H1 (cell line): ENCODE results near the gene SFXN2. TPM values are rescaled to one million over a fixed set of nuclear protein-coding genes. Genes with fewer than 3 reads are reported as not detected.

Source experiments
- CTCF ChIA-PET: fragments of 300-600 bp; sonication (Branson Sonifier 250); formaldehyde crosslinking; loops from one replicate; lab custom pipeline; 2021; ENCODE audit not compliant: partially characterized antibody; lab: Charles Lee
- POLR2A ChIA-PET: fragments of 300-600 bp; sonication (Branson Sonifier 250); formaldehyde crosslinking; loops from one replicate; lab custom pipeline; 2021; ENCODE audit warnings: inconsistent platforms; ENCODE audit not compliant: partially characterized antibody; lab: Charles Lee
- DNase-seq, 2 experiments: peaks; one replicate each; pipeline versions ENCODE4 v3.0.0 to v3.0.0-alpha.2; 2010 to 2022; ENCODE audit warnings: low spot score in 2 of 2, low read depth in 1 of 2, mixed read lengths in 1 of 2
- FAIRE-seq: peaks from 2 replicates; lab custom pipeline; 2011; peaks lifted over from hg19 to GRCh38; lab: Jason Lieb, UNC
- H2AFZ ChIP-seq: 2 replicates; pipeline ENCODE4 v1.8.1; 2012; ENCODE audit warnings: low read length, inconsistent platforms
- H2AK5ac ChIP-seq: 2 replicates; pipeline ENCODE4 v1.6.1; 2013; ENCODE audit warnings: low read depth, low read length
- H2BK120ac ChIP-seq: replicated peaks from 2 replicates; pipeline ENCODE3; 2013; ENCODE audit warnings: low read depth, low read length, inconsistent platforms
- H2BK12ac ChIP-seq: 2 replicates; pipeline ENCODE4 v1.6.1; 2013; ENCODE audit warnings: low read depth, low read length
- H2BK15ac ChIP-seq: 2 replicates; pipeline ENCODE4 v1.6.1; 2013; ENCODE audit warnings: low read length
- H2BK20ac ChIP-seq: 2 replicates; pipeline ENCODE4 v1.6.1; 2013; ENCODE audit warnings: low read length
- H2BK5ac ChIP-seq: 2 replicates; pipeline ENCODE4 v1.6.1; 2013; ENCODE audit warnings: low read depth, low read length
- H3K14ac ChIP-seq: 2 replicates; pipeline ENCODE4 v1.6.1; 2013; ENCODE audit warnings: inconsistent platforms; ENCODE audit not compliant: insufficient read length
- H3K18ac ChIP-seq: 2 replicates; pipeline ENCODE4 v1.6.1; 2013; ENCODE audit warnings: low read length; ENCODE audit errors: extremely low read depth
- H3K23ac ChIP-seq: 2 replicates; pipeline ENCODE4 v1.6.1; 2013; ENCODE audit warnings: inconsistent platforms; ENCODE audit not compliant: insufficient read length
- H3K23me2 ChIP-seq: 2 replicates; pipeline ENCODE4 v1.6.1; 2013; ENCODE audit warnings: low read depth, low read length
- H3K27ac ChIP-seq: 2 replicates; pipeline ENCODE4 v1.6.1; 2011; ENCODE audit warnings: low read depth, low read length, inconsistent platforms
- H3K27me3 ChIP-seq, 4 experiments: replicated peaks in 1 of 4; 1 replicate in 1 of 4; 2 replicates in 3 of 4; pipeline versions ENCODE4 v1.6.1 to v1.8.1; 2011 to 2013; ENCODE audit warnings: low read length in 3 of 4, mild to moderate bottlenecking in 3 of 4, inconsistent platforms in 2 of 4, mixed read lengths in 2 of 4, moderate library complexity in 1 of 4; ENCODE audit not compliant: control insufficient read depth in 3 of 4, insufficient read depth in 3 of 4; ENCODE audit errors: extremely low read depth in 1 of 4
- H3K36me3 ChIP-seq, 4 experiments: 2 replicates each; pipeline versions ENCODE4 v1.6.1 to v1.8.1; 2011 to 2013; ENCODE audit warnings: mild to moderate bottlenecking in 4 of 4, low read length in 3 of 4, moderate library complexity in 2 of 4, control low read depth in 1 of 4, inconsistent platforms in 1 of 4; ENCODE audit not compliant: insufficient read depth in 4 of 4, control insufficient read depth in 2 of 4
- H3K4ac ChIP-seq: replicated peaks from 2 replicates; pipeline ENCODE3; 2013; ENCODE audit warnings: low read length, low read depth, mixed read lengths, inconsistent platforms; ENCODE audit not compliant: insufficient read length
- H3K4me1 ChIP-seq, 4 experiments: replicated peaks in 1 of 4; 1 replicate in 1 of 4; 2 replicates in 3 of 4; pipeline versions ENCODE4 v1.6.1 to v1.8.1; 2011 to 2013; ENCODE audit warnings: low read length in 3 of 4, inconsistent platforms in 2 of 4, mixed read lengths in 1 of 4; ENCODE audit not compliant: insufficient read depth in 4 of 4, control insufficient read depth in 3 of 4
- H3K4me2 ChIP-seq, 2 experiments: 2 replicates each; pipeline versions ENCODE4 v1.6.1 to v1.8.1; 2011 to 2013; ENCODE audit warnings: low read depth in 2 of 2, low read length in 2 of 2, control low read depth in 1 of 2, inconsistent platforms in 1 of 2, mild to moderate bottlenecking in 1 of 2; ENCODE audit not compliant: insufficient read depth in 1 of 2
- H3K4me3 ChIP-seq, 4 experiments: fragments of 200-600, 300-600 bp in 1 of 4; sonication (generic), shearing (Covaris generic), sonication (Bioruptor Twin) in 1 of 4; 2 replicates each; pipeline versions ENCODE4 v1.5.1 to v1.8.1; 2011 to 2016; ENCODE audit warnings: low read length in 4 of 4, low read depth in 3 of 4, control low read depth in 2 of 4, inconsistent platforms in 2 of 4, mild to moderate bottlenecking in 2 of 4, mixed read lengths in 1 of 4, moderate library complexity in 1 of 4; ENCODE audit not compliant: insufficient read depth in 2 of 4; ENCODE audit errors: extremely low read depth in 1 of 4
- H3K56ac ChIP-seq: replicated peaks from 2 replicates; pipeline ENCODE3; 2013; ENCODE audit warnings: low read depth, mild to moderate bottlenecking, mixed read lengths, low read length, inconsistent platforms; ENCODE audit not compliant: insufficient read length
- H3K79me1 ChIP-seq: 2 replicates; pipeline ENCODE4 v1.6.1; 2013; ENCODE audit warnings: low read depth, low read length, control low read depth
- H3K79me2 ChIP-seq, 2 experiments: 2 replicates each; pipeline versions ENCODE4 v1.6.1 to v1.8.1; 2012 to 2013; ENCODE audit warnings: low read length in 2 of 2, mild to moderate bottlenecking in 2 of 2, inconsistent platforms in 1 of 2; ENCODE audit not compliant: insufficient read depth in 2 of 2, control insufficient read depth in 1 of 2
- H3K9ac ChIP-seq, 4 experiments: replicated peaks in 1 of 4; 1 replicate in 1 of 4; 2 replicates in 3 of 4; pipeline versions ENCODE4 v1.6.1 to v1.8.1; 2011 to 2013; ENCODE audit warnings: low read depth in 3 of 4, low read length in 3 of 4, control low read depth in 2 of 4, mild to moderate bottlenecking in 2 of 4, moderate library complexity in 2 of 4, inconsistent platforms in 1 of 4; ENCODE audit errors: extremely low read depth in 1 of 4
- H3K9me3 ChIP-seq, 2 experiments: 2 replicates each; pipeline versions ENCODE4 v1.6.1 to v1.8.1; 2012 to 2013; ENCODE audit warnings: mild to moderate bottlenecking in 2 of 2, moderate library complexity in 2 of 2, control low read depth in 1 of 2, inconsistent platforms in 1 of 2, low read depth in 1 of 2, low read length in 1 of 2, mixed read lengths in 1 of 2; ENCODE audit not compliant: insufficient read depth in 2 of 2
- H4K20me1 ChIP-seq, 2 experiments: replicated peaks in 1 of 2; 2 replicates each; pipeline versions ENCODE3 to v1.8.1; 2011 to 2013; ENCODE audit warnings: inconsistent platforms in 2 of 2, low read length in 2 of 2, mild to moderate bottlenecking in 1 of 2; ENCODE audit not compliant: insufficient read depth in 2 of 2, control insufficient read depth in 1 of 2
- H4K5ac ChIP-seq: 2 replicates; pipeline ENCODE4 v1.6.1; 2013; ENCODE audit warnings: low read length, low read depth, mixed read lengths, inconsistent platforms; ENCODE audit not compliant: insufficient read length
- H4K8ac ChIP-seq: 2 replicates; pipeline ENCODE4 v1.8.0; 2013; ENCODE audit warnings: mild to moderate bottlenecking, moderate library complexity, low read length, inconsistent platforms; ENCODE audit not compliant: insufficient read depth; ENCODE audit errors: extremely low read depth
- H4K91ac ChIP-seq: replicated peaks from 2 replicates; pipeline ENCODE3; 2013; ENCODE audit warnings: low read length, mixed read lengths, inconsistent platforms; ENCODE audit not compliant: insufficient read length
- SIX5 ChIP-seq: IDR thresholded peaks from 2 replicates; pipeline ENCODE4 v1.6.1; 2011; ENCODE audit warnings: mild to moderate bottlenecking, low read depth, low read length
- WGBS, 2 experiments: shearing (Covaris generic) in 1 of 2; methylation state at CpG; one replicate each; pipeline versions ENCODE4 v1.1.6 to v1.1.7; 2013 to 2015; ENCODE audit warnings: low lambda C conversion rate in 2 of 2, mixed read lengths in 2 of 2, inconsistent platforms in 1 of 2, low coverage in 1 of 2, missing lambda C conversion rate in 1 of 2; ENCODE audit not compliant: insufficient replicate concordance in 2 of 2, insufficient coverage in 1 of 2, insufficient read length in 1 of 2; ENCODE audit errors: extremely low coverage in 1 of 2, missing lambda C conversion rate in 1 of 2; 5-methylcytosine and 5-hydroxymethylcytosine counted together
- polyA plus RNA-seq, 7 experiments: library from polyadenylated mRNA; depleted of rRNA in 3 of 7; stranded (reverse) in 5 of 7; unstranded in 2 of 7; fragments of >200 nt in 5 of 7; fragments of 200-250 nt in 2 of 7; gene quantifications; 1 replicate in 5 of 7; 2 replicates in 1 of 7; 4 replicates in 1 of 7; pipeline versions ENCODE4 v1.2.1 to v1.2.3, GENCODE V29; 2011 to 2013; ENCODE audit warnings: missing spikeins in 2 of 7, mixed read lengths in 2 of 7
- total RNA-seq: library from RNA; stranded (reverse); fragmentation: NEBNext Ultra II Directional; extraction: Animal tissue kit (Norgen Biotek cat#: 25700); gene quantifications from 2 replicates; pipeline ENCODE4 v1.2.1, GENCODE V29; 2021

Gene SFXN2
- total and polyA plus RNA-seq, 2 of the 8 experiments (the other 6 are each of a cell fraction or from before 2014, with no cell fraction given): 20.5 to 23.5 TPM

GRCh38 chr10:102705531-102705930 is 8.9 kb upstream of the SFXN2 start:
- H3K56ac ChIP-seq: no peak overlapping the region
- peaks cover 0 to 16% of the 10 kb centered on the region in 2 experiments; a peak in 2 of 4 replicates for H3K79me2 ChIP-seq

More at GRCh38 chr10:102705531-102705930, 8.9 kb upstream of the SFXN2 start:
- H2BK15ac ChIP-seq: no peak overlapping the region
- no peaks in the 10 kb centered on the region for H3K27me3 ChIP-seq
- no peak overlapping the region for H2BK12ac ChIP-seq
- H3K18ac ChIP-seq: no peak overlapping the region
- H3K23me2 ChIP-seq: no peaks in the 10 kb centered on the region
- no peak overlapping the region for H4K8ac ChIP-seq
- H4K20me1 ChIP-seq: peaks cover 0 to 4% of the 10 kb centered on the region in 2 experiments
- H2BK120ac ChIP-seq: no peak overlapping the region
- DNase-seq (no peak), FAIRE-seq (no peak)
- 0 out of 8 replicates have a peak, but pooled peaks cover 0 to 4% (median 0%) of the 10 kb centered on the region in 4 experiments for H3K36me3 ChIP-seq
- no peaks in the 10 kb centered on the region for H3K9me3 ChIP-seq
- H3K14ac ChIP-seq: no peak overlapping the region
- H3K79me1 ChIP-seq: no peaks in the 10 kb centered on the region; the same call in 1 of the 2 replicates
- H2AK5ac ChIP-seq: no peak overlapping the region
- H3K23ac ChIP-seq: no peak overlapping the region
- no peak overlapping the region for H3K4me3 ChIP-seq
- no peak for TF ChIP-seq SIX5
- TF ChIP-seq, all 59 proteins: peak for 0
- 96% methylated on average over 2 of the region's 2 CpGs; no CpG with 5 or more reads in 1 of the 2 experiments for WGBS, 2 experiments
- Histone ChIP-seq H4K91ac (no peak overlapping the region), H4K5ac (no peak overlapping the region), H3K9ac (no peak overlapping the region), H3K4me1 (no peaks in the 10 kb centered on the region; a peak in 1 of 7 replicates), H2AFZ (no peak overlapping the region), H3K27ac (no peak overlapping the region), H3K4ac (no peak overlapping the region), H3K4me2 (no peak overlapping the region), H2BK20ac (no peak overlapping the region), H2BK5ac (no peak overlapping the region)
- CTCF ChIA-PET: no interaction called here
- POLR2A ChIA-PET: no interaction called here
